ENCODE measurements around the gene MYL5. TPM values are rescaled to one million over a fixed set of nuclear protein-coding genes. Genes with fewer than 3 reads are reported as not detected.

MYL5 gene
- total and polyA plus RNA-seq, 8 donors = 4.0 to 29.3 (median 5.7) TPM

DNA sequence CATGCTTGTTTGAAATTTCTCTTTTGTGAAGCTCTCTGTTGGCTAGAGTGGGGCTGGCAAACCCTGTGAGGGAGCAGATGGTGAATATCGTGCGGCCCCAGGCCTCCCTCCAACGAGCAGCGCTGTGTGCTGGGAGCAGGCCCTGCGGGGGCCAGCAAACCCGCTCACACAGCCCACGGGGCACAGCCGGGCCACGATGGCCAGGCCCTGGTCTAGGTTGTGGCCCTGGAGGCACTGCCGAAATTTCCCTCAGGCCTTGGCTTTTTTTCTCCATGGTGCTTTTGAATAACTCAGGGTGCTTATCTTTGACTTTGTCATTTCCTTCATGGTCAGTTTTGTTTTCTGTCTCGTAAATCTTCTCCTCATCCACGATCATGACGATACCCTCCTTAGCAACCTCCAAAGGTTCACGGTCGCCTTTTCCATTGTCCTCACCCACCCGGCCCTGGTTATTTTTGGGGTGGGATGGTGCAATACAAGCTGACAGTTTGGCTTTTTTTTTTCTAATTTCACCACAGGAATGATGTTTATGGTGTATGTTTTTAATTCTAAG is 52.0 kb downstream of the MYL5 start:
- peak in 1 of 4 donors; percentile 20 for ATAC-seq

DNA sequence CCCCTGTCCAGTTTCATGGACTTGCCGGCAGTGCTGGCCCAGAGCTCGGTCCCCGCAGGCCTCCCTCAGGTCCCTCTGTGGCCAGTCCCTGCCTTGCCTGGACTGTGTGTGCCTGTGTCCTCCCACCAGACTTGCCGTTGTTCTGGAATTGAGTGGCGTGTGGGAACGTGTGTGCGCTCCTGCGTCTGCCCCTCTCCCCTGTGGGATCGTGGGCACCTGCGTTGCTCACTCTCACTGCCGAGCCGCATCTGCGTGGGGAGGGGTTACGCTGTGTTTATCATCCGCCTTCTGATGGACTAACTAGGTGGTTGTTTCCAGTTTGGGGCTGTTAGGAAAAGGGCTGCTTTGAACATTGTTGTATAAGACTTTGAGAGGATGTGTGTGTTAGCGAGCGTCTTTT is 52.5 kb downstream of the MYL5 start:
- no peaks in the 10 kb centered on the region for H3K27me3 ChIP-seq
- no peaks in the 10 kb centered on the region for H3K4me1 ChIP-seq
- FAIRE-seq (no peak), DNase-seq (peak in 2 of 6 donors; percentile 20 to 28), ATAC-seq (peak in 2 of 4 donors; percentile 13 to 19)
- intact Hi-C loops (cut with DNase I) = no loop called here
- no peak overlapping the region for H3K4me3 ChIP-seq
- peaks cover 0 to 9% (median 3%) of the 10 kb centered on the region in 3 donors for H3K36me3 ChIP-seq
- no peaks in the 10 kb centered on the region for H3K9me3 ChIP-seq
- H3K27ac ChIP-seq = no peak overlapping the region
- TF ChIP-seq, protein P1, sequence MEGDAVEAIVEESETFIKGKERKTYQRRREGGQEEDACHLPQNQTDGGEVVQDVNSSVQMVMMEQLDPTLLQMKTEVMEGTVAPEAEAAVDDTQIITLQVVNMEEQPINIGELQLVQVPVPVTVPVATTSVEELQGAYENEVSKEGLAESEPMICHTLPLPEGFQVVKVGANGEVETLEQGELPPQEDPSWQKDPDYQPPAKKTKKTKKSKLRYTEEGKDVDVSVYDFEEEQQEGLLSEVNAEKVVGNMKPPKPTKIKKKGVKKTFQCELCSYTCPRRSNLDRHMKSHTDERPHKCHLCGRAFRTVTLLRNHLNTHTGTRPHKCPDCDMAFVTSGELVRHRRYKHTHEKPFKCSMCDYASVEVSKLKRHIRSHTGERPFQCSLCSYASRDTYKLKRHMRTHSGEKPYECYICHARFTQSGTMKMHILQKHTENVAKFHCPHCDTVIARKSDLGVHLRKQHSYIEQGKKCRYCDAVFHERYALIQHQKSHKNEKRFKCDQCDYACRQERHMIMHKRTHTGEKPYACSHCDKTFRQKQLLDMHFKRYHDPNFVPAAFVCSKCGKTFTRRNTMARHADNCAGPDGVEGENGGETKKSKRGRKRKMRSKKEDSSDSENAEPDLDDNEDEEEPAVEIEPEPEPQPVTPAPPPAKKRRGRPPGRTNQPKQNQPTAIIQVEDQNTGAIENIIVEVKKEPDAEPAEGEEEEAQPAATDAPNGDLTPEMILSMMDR (IDR thresholded peaks at IDR 0.05) = no peak
- WGBS, 2 donors = 87 to 92% methylated on average over 17 of the region's 17 CpGs

More for the DNA sequence above, 52.0 kb downstream of the MYL5 start:
- Histone ChIP-seq H3K9me3 (no peaks in the 10 kb centered on the region), H3K36me3 (peaks cover 0 to 8% (median 3%) of the 10 kb centered on the region in 3 donors), H3K27ac (no peak overlapping the region), H3K4me1 (no peaks in the 10 kb centered on the region), H3K27me3 (no peaks in the 10 kb centered on the region), H3K4me3 (no peak overlapping the region)
- 81 to 82% methylated on average over 16 of the region's 16 CpGs for WGBS, 2 donors
- TF ChIP-seq, protein P1 (IDR thresholded peaks at IDR 0.05) = no peak
- no peak for FAIRE-seq
- peak in 2 of 6 donors; percentile 11 to 26 for DNase-seq
- intact Hi-C loops (cut with DNase I) = no loop called here

DNA sequence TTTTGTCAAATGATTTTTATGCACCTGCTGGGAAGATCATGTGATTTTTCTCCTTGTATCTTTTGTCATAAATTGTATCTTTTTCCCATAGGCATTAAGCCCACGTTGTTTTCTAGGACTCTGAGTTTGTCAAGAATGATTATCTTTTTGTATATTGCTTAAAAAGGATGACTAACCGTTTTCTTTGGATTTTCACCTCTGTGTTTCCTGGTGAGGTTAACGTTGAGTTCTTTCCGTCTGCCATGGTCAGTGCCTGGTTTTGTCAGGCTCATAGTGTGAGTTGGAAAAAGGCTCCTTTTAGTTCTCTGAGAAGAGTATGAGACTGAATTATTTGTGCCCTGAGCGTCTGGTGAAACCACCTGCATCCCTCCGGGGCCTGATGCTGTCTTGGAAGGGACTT is 53.2 kb downstream of the MYL5 start:
- no peak for DNase-seq
- H3K4me3 ChIP-seq = no peak overlapping the region
- WGBS, 2 donors = 72 to 82% methylated on average over 6 of the region's 6 CpGs
- H3K4me1 ChIP-seq = no peaks in the 10 kb centered on the region
- H3K9me3 ChIP-seq = no peaks in the 10 kb centered on the region
- peaks cover 0 to 9% (median 2%) of the 10 kb centered on the region in 3 donors for H3K36me3 ChIP-seq
- FAIRE-seq = no peak
- H3K27ac ChIP-seq = no peak overlapping the region
- ATAC-seq = no peak
- TF ChIP-seq, protein P1 (IDR thresholded peaks at IDR 0.05) = no peak
- intact Hi-C loops (cut with DNase I) = no loop called here
- H3K27me3 ChIP-seq = no peaks in the 10 kb centered on the region

DNA sequence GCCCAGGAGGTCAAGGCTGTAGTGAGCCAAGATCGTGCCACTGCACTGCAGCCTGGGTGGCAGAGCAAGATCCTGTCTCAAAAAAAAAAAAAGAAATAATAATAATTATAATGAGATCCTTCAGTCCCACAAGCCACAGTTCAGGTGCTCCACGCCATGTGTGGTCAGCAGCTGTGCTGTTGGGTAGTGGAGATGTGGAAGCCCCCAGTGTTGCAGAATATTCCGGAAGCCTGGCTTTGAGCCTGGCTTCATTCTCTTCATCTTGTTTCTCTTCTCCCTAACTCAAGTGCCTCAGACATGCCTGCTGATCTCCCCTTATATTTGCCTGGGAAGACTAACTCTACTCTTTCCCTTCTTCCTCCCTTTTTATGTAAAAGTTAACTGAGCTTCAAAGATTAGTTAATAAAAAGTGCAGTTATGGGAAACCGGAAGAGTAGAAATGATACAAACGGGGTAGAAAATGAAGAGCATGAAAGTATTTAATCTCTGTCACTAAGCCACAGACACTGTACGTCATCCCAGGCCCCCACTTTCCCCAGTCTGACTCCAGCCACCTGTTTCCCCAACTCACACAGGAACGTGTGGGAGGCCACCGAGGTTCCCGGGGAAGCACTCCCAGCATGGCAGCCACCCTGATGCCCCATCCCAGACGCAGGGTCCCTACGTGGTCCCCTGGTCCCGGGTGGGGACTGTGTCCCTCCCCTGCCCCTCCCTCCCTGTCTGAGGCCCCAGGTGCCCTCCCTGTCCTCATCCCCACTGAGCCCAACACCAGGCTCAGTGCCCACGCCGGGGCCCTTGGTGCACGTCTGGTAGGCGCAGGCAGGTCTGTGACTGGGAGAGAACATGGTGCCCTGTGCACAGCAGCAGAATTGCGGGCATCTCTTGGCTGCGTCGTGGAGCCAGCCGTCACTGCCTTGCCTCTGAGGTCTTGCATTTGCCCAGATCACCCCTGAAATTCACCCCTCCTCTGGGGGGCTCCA is 55.3 kb downstream of the MYL5 start:
- Histone ChIP-seq H3K27ac (no peak overlapping the region), H3K4me1 (no peaks in the 10 kb centered on the region), H3K36me3 (peaks cover 3 to 23% (median 12%) of the 10 kb centered on the region in 3 donors), H3K4me3 (no peak overlapping the region), H3K27me3 (no peaks in the 10 kb centered on the region), H3K9me3 (no peaks in the 10 kb centered on the region)
- TF ChIP-seq, protein P1 (IDR thresholded peaks at IDR 0.05) = no peak
- DNase-seq = peak in 1 of 6 donors; percentile 18
- 92 to 95% methylated on average over 20 of the region's 20 CpGs for WGBS, 2 donors
- peak in 1 of 4 donors; percentile 12 for ATAC-seq
- intact Hi-C loops (cut with DNase I) = no loop called here
- FAIRE-seq = no peak
